ENCODE results near the gene RARB.

The RARB gene

GRCh38 chr3:25510797-25511196 lies 82.7 kb downstream of the RARB start:
- DNase-seq, result no peak

DNA sequence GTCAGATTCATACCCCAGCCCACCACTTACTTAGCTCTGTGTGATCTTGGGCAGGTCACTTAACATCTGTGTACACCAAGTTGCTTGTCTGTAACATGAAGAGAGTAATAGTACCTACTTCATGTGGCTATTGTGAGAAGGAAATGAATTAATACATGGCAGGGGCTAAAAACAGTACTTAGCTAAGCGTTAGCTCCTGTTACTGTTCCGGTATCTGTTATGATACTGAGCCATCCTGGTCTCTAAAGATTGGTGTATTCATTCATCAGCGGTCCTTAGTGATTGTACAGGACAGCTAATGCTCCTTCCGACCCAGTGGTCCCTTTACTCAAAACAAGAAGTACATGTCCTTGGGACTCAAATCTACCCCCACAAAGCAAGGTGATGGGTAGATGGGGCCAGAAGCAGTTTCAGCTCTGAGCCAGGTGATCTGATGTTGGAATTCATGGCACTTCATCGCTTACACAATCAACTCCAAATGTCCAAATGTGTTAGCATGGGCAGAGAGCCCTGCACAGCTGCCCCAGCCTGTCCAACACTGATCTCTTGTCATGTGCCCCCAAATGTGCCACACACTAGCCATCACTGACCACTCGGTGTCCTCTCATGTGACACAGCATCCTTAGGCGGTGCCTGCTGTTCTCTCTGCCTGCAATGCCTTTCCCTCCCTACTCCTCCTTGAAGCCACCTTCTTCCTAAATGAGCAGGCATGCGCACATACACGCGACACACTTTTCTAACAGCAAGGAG lies 84.1 kb downstream of the RARB start:
- no peak for DNase-seq

GRCh38 chr3:25513642-25514266 lies 85.7 kb downstream of the RARB start:
- no peak for DNase-seq

DNA sequence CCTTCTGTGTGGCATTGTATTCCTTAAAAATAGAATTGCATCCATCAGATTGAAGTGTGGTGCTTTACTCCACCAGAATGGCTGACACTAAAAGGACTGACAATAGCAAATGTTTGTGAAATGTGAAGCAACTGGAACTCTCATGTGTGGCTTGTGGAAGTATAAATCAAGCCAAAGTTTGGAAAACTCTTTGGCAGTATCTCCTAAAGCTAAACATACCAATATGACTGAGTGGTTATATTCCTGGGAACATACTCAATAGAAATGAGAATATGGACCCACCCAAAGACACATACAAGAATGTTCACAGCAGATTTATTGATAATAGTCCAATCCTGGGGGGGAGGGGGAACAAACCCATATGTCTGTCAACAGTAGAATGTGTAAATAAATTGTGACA lies 87.1 kb downstream of the RARB start:
- peak; percentile 35 for DNase-seq

GRCh38 chr3:25520926-25521559 lies 93.0 kb downstream of the RARB start:
- no peak for DNase-seq

- no peak for DNase-seq
Measured at GRCh38 chr3:25527336-25527735, 99.3 kb downstream of the RARB start.

GRCh38 chr3:25527801-25528200 lies 99.7 kb downstream of the RARB start:
- DNase-seq, result peak; percentile 39

GRCh38 chr3:25531971-25532370 lies 103.9 kb downstream of the RARB start:
- DNase-seq, result peak; percentile 90

- DNase-seq, result peak; percentile 48
Measured at GRCh38 chr3:25532431-25533162, 104.5 kb downstream of the RARB start.

GRCh38 chr3:25533399-25533798 lies 105.3 kb downstream of the RARB start:
- DNase-seq, result no peak

- DNase-seq, result no peak
Measured at GRCh38 chr3:25534007-25534406, 105.9 kb downstream of the RARB start.

DNA sequence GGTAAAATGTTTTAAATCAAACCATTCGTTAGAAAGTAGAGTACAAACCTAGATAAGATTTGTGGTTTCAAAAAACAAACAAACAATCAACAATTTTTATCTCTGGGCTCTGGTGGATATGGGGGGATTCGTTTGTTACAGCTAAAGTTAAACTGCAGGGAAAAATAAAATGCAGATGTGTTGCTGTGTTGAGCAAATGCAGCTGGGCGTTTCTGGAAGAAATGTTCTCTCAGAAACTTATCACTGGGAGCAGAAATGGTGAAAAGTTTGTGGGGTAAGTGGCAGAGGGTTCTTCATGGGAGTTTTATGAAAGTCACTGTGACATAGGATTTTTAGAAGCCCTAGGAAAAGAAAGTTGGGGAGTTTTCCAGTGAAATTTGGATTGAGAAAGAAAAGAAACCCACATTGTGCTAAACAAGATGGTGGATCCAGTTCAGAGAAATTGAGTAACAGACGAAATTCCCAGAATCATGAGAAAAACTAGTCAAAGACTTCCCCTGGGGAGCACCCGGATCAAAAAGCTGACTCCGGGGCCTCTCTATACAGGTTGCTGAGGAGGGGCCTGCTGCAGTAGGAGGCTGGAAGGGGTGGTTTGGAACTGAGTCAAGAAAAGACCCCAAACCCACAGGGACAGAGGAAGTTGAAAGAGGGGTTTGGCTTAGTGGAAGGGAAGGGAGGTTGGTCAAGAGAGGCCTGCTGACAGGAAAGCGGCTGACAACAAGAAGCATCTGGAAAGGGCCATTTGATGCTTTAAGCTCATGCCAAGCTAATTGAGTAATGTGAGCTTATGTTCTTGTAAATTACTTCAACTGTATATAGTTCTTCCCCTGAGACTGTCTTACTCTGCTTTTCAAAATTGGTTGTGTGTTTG lies 108.7 kb downstream of the RARB start:
- DNase-seq, result peak; percentile 58

DNA sequence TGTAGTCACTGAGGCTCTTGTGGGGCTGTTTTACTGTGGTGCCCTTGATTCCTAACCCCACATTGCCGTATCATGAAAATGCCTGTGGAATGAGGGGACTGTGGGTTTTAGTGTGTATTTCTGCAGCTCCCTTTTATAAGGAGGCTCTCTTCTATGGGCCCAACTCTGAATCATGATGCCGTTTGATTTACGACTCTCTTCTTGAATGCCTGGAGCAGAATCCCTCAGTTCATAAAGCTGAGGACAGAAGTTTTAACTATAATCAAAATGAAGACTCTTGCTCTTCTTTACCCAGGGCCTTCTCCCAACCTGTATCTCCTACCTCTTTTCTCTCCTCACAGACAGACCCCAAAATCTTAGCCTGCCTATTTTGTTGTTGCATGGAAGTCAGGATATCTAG lies 109.5 kb downstream of the RARB start:
- DNase-seq, result no peak

- no peak for DNase-seq
Measured at GRCh38 chr3:25540273-25540672, 112.2 kb downstream of the RARB start.

GRCh38 chr3:25542492-25543039 lies 114.5 kb downstream of the RARB start:
- peak; percentile 72 for DNase-seq

- no peak for DNase-seq
Measured at GRCh38 chr3:25547103-25547502, 119.0 kb downstream of the RARB start.

DNA sequence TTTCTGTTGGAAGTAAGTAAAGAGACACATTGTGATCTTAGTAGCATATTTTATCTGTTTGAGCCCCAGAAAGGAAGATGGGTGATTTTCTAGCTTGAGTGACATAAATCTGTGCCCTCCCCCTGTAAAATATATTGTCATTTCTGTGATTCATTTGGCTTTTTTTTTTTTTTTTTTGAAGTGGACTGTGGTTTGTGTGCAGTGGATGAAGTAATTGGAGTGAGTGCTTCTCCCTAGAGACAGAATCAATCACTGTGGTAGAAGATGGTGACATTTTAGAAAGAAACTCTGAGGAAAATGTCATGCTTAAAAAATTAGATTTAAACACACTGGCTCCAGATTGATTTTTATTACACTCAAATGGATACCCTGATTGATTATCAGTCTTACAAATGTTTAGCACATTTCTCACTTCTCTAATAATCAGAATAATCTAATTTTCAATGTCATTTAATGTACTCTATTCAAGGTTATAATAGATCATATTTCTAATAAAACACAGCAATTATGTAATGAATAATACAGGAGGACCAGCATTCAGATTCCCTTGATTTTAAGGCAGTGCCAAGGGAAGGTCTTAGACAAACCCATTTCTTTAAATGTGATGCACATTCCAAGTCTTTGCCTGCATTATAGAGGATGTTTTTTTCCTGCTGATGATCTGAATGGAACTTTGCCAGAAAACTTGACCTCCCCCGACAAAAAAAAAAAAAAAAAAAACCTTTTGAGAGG lies 120.0 kb downstream of the RARB start:
- peak; percentile 69 for DNase-seq

DNA sequence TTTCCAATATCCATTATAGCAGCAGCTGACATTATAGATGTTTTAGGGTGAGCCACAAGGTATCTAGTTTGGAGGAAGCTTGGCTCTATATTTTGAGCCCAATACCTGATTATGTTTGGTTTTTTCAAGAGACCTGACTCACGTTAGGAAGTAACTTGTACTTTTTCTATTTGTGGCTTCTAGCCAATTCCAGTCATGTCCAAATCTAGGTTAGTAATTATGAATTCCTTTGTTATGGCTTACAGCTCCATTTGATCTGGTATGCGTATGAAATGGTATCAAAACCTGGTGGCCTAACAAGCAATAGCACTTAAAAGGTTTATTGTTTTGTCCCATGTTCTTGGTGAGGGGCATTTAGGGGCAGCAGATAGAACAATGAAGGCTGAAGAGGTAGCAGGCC lies 120.8 kb downstream of the RARB start:
- no peak for DNase-seq

DNA sequence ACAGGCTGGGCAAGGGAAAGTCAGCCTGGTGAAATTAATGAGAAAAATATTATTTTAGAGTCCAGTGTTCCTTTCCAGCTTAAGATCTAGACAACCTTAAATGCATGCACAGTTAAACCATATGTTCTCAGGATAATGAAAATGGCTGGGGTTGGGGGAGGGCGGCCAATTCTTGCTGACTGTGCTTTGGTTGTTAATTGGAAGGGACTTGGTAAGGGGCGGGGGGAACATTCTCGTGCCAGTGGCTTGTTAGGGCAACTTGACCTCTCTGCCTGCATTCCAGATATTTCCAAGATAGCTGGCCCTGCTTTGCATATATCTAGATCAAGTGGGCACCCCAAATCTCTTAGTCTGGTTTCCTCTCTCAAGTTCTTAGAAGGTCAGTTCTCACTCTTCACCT lies 124.2 kb downstream of the RARB start:
- no peak for DNase-seq

DNA sequence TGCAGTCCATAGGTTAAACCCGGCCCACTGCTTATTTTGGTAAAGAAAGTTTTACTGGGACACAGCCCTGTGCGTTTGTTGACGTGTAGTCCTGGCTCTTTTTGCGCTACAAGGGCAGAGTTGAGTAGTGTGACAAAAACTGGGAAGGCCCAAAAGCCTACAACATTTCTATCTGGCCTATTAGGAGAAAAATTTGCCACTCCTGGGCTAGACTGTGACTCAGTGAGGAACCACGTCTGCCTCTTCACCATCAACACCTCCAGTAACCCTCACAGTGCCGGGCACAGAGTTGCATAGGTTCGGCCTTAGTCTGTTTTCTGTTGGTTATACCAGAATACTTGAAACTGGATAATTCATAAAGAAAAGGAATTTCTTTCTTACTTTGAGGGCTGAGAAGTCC lies 126.3 kb downstream of the RARB start:
- DNase-seq, result no peak

- peak; percentile 56 for DNase-seq
Measured at GRCh38 chr3:25555695-25556437, 127.8 kb downstream of the RARB start.
